NCI-H2196 (cell line): ENCODE results near the gene AKAP13.
"Not testable (repeated sequence)": the region's sequence is repeated elsewhere in the genome, so short reads cannot be mapped to it uniquely, and the experiment has no call there.

Experiments used
- DNase-seq: peaks from one replicate; lab custom pipeline; 2025; ENCODE audit not compliant: unreplicated experiment; lab: John Stamatoyannopoulos, UW

Gene AKAP13, protein sequence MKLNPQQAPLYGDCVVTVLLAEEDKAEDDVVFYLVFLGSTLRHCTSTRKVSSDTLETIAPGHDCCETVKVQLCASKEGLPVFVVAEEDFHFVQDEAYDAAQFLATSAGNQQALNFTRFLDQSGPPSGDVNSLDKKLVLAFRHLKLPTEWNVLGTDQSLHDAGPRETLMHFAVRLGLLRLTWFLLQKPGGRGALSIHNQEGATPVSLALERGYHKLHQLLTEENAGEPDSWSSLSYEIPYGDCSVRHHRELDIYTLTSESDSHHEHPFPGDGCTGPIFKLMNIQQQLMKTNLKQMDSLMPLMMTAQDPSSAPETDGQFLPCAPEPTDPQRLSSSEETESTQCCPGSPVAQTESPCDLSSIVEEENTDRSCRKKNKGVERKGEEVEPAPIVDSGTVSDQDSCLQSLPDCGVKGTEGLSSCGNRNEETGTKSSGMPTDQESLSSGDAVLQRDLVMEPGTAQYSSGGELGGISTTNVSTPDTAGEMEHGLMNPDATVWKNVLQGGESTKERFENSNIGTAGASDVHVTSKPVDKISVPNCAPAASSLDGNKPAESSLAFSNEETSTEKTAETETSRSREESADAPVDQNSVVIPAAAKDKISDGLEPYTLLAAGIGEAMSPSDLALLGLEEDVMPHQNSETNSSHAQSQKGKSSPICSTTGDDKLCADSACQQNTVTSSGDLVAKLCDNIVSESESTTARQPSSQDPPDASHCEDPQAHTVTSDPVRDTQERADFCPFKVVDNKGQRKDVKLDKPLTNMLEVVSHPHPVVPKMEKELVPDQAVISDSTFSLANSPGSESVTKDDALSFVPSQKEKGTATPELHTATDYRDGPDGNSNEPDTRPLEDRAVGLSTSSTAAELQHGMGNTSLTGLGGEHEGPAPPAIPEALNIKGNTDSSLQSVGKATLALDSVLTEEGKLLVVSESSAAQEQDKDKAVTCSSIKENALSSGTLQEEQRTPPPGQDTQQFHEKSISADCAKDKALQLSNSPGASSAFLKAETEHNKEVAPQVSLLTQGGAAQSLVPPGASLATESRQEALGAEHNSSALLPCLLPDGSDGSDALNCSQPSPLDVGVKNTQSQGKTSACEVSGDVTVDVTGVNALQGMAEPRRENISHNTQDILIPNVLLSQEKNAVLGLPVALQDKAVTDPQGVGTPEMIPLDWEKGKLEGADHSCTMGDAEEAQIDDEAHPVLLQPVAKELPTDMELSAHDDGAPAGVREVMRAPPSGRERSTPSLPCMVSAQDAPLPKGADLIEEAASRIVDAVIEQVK (N-terminal part only)

GRCh38 chr15:85380217-85380811 lies at the start of gene AKAP13:
Gene AKAP13 (plus strand): TSS chr15:85380603. CDS start chr15:85485721, 105,118 bp downstream.
- peak; percentile 91 for DNase-seq

GRCh38 chr15:85330901-85331588 lies 49.4 kb upstream of the AKAP13 start:
- peak; percentile 39 for DNase-seq

DNA sequence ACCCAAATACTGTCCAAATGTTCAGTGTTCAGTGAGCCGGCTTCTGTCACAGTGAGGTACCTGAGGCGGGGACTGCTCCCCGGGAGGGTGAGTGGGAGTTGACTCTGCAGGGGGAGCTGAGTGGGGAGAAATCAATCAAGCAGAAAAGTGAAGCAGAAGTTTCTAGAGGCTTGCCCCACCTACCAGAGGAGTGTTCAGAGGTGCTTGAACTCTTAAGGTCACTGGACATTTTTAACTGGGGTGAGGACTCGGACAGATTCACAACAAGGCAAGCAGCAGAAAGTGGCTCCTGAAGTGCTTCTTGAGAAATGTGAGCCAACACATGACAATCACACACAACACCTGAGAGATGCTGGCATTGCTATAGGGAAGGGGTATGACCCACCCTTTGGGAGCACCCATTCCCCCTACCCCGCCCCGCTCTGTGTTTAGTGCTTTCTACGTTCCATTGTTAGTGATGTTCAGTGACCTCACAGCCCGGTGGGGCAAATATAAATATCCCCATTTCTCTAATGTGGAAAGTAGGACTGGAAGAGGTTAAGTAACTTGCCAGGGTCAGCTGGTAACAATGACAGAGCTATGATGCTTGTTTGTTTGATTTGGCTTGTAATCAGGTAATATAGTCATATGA lies 48.6 kb upstream of the AKAP13 start:
- no peak for DNase-seq

GRCh38 chr15:85333132-85333831 lies 47.1 kb upstream of the AKAP13 start:
- DNase-seq = no peak

- no peak for DNase-seq
These were observed 46.2 kb upstream of the AKAP13 start for GRCh38 chr15:85334241-85334640.

DNA sequence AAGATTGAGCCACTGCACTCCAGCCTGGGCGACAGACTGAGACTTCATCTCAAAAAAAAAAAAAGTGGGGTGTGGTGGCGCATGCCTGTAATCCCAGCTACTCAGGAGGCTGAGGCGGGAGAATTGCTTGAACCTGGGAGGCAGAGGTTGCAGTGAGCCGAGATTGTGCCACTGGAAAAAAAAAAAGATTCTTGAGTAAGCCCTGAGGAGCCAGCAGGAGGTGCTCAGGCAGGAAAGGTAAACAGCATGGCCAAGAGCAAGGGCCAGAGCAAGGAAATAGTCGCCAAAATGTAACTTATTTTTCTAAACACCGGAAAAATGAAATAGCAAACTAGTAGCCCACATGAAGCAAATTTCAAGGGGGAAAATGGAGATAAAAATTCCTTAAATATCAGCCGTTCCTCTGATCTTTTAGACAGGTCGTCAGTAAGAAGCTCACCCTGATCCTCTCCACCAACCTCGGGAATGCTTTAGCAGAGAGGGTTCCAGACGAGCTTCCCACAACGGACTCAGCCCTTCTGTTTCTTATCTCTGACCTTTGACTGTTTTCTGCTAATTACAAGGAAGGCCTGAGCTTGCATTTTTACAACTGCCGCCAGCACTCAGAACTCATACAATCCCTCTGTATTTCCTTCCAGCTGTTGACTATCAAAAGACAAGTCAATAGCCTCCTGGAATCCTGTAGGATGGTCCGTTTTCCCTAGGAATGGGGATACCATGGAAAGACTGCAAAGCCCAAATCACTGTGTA lies 45.0 kb upstream of the AKAP13 start:
- DNase-seq = no peak

DNA sequence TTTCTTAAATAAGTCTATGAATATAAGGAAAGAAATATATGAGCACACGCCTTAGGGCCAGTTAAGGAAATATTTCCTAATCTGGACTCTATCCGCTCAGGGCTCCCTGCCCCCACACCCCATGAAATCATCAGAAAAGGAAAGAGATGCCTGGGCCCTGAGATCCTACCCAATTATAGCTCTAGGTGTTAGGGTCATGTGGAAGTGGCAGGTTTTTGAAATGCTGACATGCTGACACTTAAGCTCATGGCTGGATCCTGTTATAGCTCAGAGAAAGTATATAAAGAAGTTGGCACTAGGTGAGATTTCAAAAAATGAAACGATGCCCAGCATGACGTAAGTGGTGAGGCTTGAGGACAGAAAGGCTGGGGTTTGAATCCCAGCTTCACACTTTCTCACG lies 43.5 kb upstream of the AKAP13 start:
- DNase-seq = no peak

GRCh38 chr15:85337425-85338074 lies 42.9 kb upstream of the AKAP13 start:
- DNase-seq = no peak

- no peak for DNase-seq
These were observed 40.1 kb upstream of the AKAP13 start for GRCh38 chr15:85340321-85340665.

DNA sequence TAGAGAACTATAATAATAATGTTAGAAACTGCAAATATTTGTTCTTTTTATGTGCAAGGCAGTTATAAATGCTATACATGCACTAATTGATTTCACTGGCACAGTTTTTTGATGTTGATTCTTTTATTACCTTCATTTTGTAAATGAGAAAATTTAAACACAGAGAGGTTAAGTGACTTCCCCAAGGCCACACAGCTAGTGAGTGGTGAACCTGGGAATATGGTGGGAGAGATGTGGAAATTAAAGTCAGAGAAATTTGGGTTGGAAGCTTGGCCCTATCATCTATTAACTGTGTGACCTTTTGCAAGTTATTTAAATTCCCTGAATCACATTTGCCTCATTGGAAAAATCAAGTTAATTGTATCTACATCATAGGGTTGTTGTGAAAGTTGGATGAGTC lies 39.6 kb upstream of the AKAP13 start:
- no peak for DNase-seq

DNA sequence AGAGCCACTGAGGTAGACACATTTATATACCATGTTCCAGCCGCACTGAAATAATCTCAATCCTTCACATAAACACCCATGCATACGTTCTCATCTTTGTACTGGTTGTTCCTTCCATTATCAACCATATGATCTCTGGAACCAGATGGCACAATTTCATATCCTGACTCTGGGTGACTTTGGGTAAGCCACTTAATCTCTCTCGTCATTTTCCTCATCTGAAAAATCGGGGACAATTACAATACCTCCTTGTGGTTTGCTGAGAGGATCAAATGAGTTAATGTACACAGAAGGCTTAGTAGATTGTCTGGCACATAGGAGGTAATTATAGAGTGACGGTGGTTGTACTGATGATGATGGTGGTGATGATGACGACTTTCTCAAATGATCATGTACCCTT lies 38.2 kb upstream of the AKAP13 start:
- not testable (repeated sequence) for DNase-seq

GRCh38 chr15:85343443-85343842 lies 37.0 kb upstream of the AKAP13 start:
- not testable (repeated sequence) for DNase-seq

- DNase-seq = not testable (repeated sequence)
These were observed 36.2 kb upstream of the AKAP13 start for GRCh38 chr15:85344241-85344640.

DNA sequence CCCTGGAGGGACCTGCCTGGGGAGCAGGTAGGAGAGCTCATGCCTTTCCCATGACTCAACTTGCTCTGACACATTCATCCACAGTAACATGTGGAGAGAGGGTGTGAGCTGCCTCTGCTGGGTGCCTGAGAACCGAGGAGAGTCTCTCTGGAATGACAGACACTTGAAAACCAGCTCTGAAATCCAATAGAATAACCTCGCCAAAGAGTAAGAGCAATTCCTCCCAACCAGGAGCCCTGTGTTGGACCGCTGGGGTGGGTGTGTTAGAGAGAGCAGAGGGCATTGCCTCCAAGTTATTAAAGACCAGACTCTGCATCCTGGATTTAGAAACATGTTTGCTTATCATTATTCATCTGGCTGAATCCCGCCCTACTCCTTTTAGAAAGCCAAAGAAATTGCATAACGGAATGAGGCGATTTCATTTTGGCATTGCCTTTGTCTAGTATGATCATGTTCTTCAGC lies 35.7 kb upstream of the AKAP13 start:
- not testable (repeated sequence) for DNase-seq

DNA sequence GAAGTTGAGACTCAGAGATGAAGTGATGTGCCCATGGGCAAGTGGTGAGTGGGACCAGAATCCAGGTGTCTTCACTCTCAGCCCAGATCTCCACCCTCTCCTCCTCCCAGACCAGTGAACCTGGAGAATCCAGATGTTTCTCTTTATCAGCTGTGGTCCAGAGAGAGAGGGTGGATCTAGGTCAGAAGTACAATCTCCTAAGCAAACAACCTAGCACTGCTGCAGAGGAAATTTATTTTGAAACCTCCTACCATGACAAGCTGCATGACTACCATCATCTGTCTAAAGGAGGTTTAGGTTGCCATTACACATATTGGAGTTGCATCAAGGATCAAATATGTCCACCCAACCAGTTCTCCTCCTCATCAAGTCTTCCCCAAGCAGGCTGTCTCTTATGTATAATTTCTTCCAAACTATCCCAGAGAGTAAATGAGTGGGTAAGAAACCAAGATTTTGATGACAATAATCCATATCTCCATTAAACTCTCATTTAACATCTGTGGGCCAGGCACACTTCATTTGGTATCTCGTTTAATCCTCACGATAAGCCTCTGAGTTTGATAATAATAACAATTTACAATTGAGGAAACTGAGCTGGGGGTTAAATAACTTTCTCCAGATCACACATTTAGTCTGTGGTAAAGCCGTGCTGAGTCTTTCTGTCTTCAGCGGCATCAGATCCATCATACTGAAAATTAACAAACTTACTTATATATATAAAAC lies 35.0 kb upstream of the AKAP13 start:
- not testable (repeated sequence) for DNase-seq

- peak; percentile 23 for DNase-seq
These were observed 33.8 kb upstream of the AKAP13 start for GRCh38 chr15:85346462-85347084.
